Tibial nerve (tissue), 4 donors: ENCODE results near the gene SLC26A11. TPM values are rescaled to one million over a fixed set of nuclear protein-coding genes. Genes with fewer than 3 reads are reported as not detected.

Experiments used
- DNase-seq, 2 donors: peaks; one replicate each; pipeline ENCODE4 v3.0.0-alpha.2; 2019; ENCODE audit warnings: low spot score in 2 of 2
- H3K27ac ChIP-seq, 4 donors: fragments of 200-600 bp; sonication (generic) in 3 of 4; one replicate each; pipeline ENCODE4 v1.5.1; 2017 to 2019; ENCODE audit warnings: mild to moderate bottlenecking in 1 of 4
- H3K27me3 ChIP-seq, 2 donors: fragments of 200-600 bp; sonication (generic) in 1 of 2; one replicate each; pipeline versions ENCODE4 v1.5.1 to v1.6.0; 2017 to 2019
- H3K36me3 ChIP-seq, 3 donors: fragments of 200-600 bp; sonication (generic); one replicate each; pipeline ENCODE4 v1.5.1; 2018 to 2019
- H3K4me1 ChIP-seq, 4 donors: fragments of 200-600 bp; sonication (generic) in 3 of 4; one replicate each; pipeline ENCODE4 v1.5.1; 2017 to 2019
- H3K4me3 ChIP-seq, 4 donors: fragments of 200-600 bp; sonication (generic) in 3 of 4; one replicate each; pipeline ENCODE4 v1.5.1; 2017 to 2019; ENCODE audit warnings: mild to moderate bottlenecking in 1 of 4, moderate library complexity in 1 of 4
- H3K9me3 ChIP-seq, 4 donors: fragments of 200-600 bp; sonication (generic) in 3 of 4; one replicate each; pipeline ENCODE4 v1.5.1; 2017 to 2019
- CTCF ChIP-seq, 5 experiments: fragments of 200-600 bp in 3 of 5; fragments of 450-650 bp in 2 of 5; sonication (generic) in 3 of 5; IDR thresholded peaks; one replicate each; pipeline ENCODE4 v1.5.1; 2016 to 2019; ENCODE audit warnings: antibody characterized with exemption in 5 of 5, mild to moderate bottlenecking in 3 of 5, moderate library complexity in 2 of 5
- EP300 ChIP-seq, 2 donors: sonication (generic); formaldehyde crosslinking; IDR thresholded peaks; one replicate each; pipeline ENCODE4 v1.6.1; 2017; ENCODE audit warnings: antibody characterized with exemption in 2 of 2, mild to moderate bottlenecking in 1 of 2
- POLR2A ChIP-seq, 2 donors: fragments of 450-650 bp; IDR thresholded peaks; one replicate each; pipeline ENCODE4 v1.6.1; 2017; ENCODE audit warnings: antibody characterized with exemption in 2 of 2, mild to moderate bottlenecking in 2 of 2, moderate library complexity in 2 of 2
- WGBS, 2 donors: methylation state at CpG; one replicate each; pipeline ENCODE4 v1.1.5; 2018; 5-methylcytosine and 5-hydroxymethylcytosine counted together
- total RNA-seq, 4 donors: library from RNA; depleted of rRNA; stranded (reverse); fragments of >200 nt; gene quantifications; one replicate each; pipeline ENCODE4 v1.1.0, GENCODE V29; 2016

Gene SLC26A11
- total RNA-seq, 4 donors from 2014 or later: 14.4 to 44.7 (median 21.5) TPM

- TF ChIP-seq CTCF (IDR thresholded peaks at IDR 0.05): no peak
- peaks cover 0 to 96% (median 0%) of the 10 kb centered on the region in 3 donors for H3K36me3 ChIP-seq
- no peaks in the 10 kb centered on the region for H3K4me1 ChIP-seq
- 94 to 95% methylated on average over 7 to 8 of the region's 8 CpGs for WGBS, 2 donors
- DNase-seq: no peak
- no peak overlapping the region for H3K27ac ChIP-seq
- no peak overlapping the region for H3K4me3 ChIP-seq
- no peaks in the 10 kb centered on the region for H3K27me3 ChIP-seq
- no peaks in the 10 kb centered on the region for H3K9me3 ChIP-seq
These were observed 26.5 kb downstream of the SLC26A11 start for GRCh38 chr17:80246726-80247125.

- H3K27me3 ChIP-seq: no peaks in the 10 kb centered on the region
- no peaks in the 10 kb centered on the region for H3K4me1 ChIP-seq
- TF ChIP-seq EP300 (IDR thresholded peaks at IDR 0.05) (no peak), POLR2A (IDR thresholded peaks at IDR 0.05) (no peak), CTCF (IDR thresholded peaks at IDR 0.05) (no peak)
- H3K9me3 ChIP-seq: no peaks in the 10 kb centered on the region
- no peak overlapping the region for H3K4me3 ChIP-seq
- H3K36me3 ChIP-seq: peaks cover 0 to 96% (median 0%) of the 10 kb centered on the region in 3 donors
- no peak overlapping the region for H3K27ac ChIP-seq
- DNase-seq: no peak
- WGBS, 2 donors: 91 to 96% methylated on average over 13 to 16 of the region's 17 CpGs
These were observed 27.3 kb downstream of the SLC26A11 start for GRCh38 chr17:80247561-80247960.

GRCh38 chr17:80248001-80248893, 28.0 kb downstream of the SLC26A11 start:
- Histone ChIP-seq H3K36me3 (peaks cover 0 to 94% (median 0%) of the 10 kb centered on the region in 3 donors), H3K4me1 (no peaks in the 10 kb centered on the region), H3K9me3 (no peaks in the 10 kb centered on the region), H3K4me3 (no peak overlapping the region), H3K27me3 (no peaks in the 10 kb centered on the region), H3K27ac (no peak overlapping the region)
- TF ChIP-seq POLR2A (IDR thresholded peaks at IDR 0.05): no peak
- no peak for TF ChIP-seq EP300 (IDR thresholded peaks at IDR 0.05)
- TF ChIP-seq CTCF (IDR thresholded peaks at IDR 0.05): no peak
- DNase-seq: no peak
- 93% methylated on average over 13 to 19 of the region's 23 CpGs for WGBS, 2 donors

- Histone ChIP-seq H3K27me3 (no peaks in the 10 kb centered on the region), H3K4me3 (no peak overlapping the region), H3K27ac (no peak overlapping the region), H3K4me1 (no peaks in the 10 kb centered on the region), H3K36me3 (peaks cover 0 to 92% (median 0%) of the 10 kb centered on the region in 3 donors), H3K9me3 (no peaks in the 10 kb centered on the region)
- WGBS, 2 donors: 81 to 85% methylated on average over 17 to 26 of the region's 26 CpGs
- no peak for TF ChIP-seq CTCF (IDR thresholded peaks at IDR 0.05)
- no peak for TF ChIP-seq EP300 (IDR thresholded peaks at IDR 0.05)
- no peak for TF ChIP-seq POLR2A (IDR thresholded peaks at IDR 0.05)
- DNase-seq: no peak
These were observed 28.9 kb downstream of the SLC26A11 start for GRCh38 chr17:80248894-80249710.

- H3K36me3 ChIP-seq: peaks cover 0 to 65% (median 0%) of the 10 kb centered on the region in 3 donors
- H3K27me3 ChIP-seq: no peaks in the 10 kb centered on the region
- TF ChIP-seq POLR2A (IDR thresholded peaks at IDR 0.05): no peak
- TF ChIP-seq EP300 (IDR thresholded peaks at IDR 0.05): no peak
- no peak for TF ChIP-seq CTCF (IDR thresholded peaks at IDR 0.05)
- no peak for DNase-seq
- peaks cover 0 to 9% (median 3%) of the 10 kb centered on the region in 4 donors for H3K4me1 ChIP-seq
- no peaks in the 10 kb centered on the region for H3K9me3 ChIP-seq
- WGBS, 2 donors: 82 to 86% methylated on average over 11 of the region's 11 CpGs
- H3K4me3 ChIP-seq: no peak overlapping the region
- H3K27ac ChIP-seq: no peak overlapping the region
These were observed 31.7 kb downstream of the SLC26A11 start for GRCh38 chr17:80251966-80252365.
